Medulla oblongata (tissue), 1 donor: Measurements from ENCODE around the gene JKAMP.

Experiments used
- DNase-seq: peaks from one replicate; pipeline ENCODE4 v3.0.0-alpha.2; 2015; ENCODE audit errors: extremely low spot score

Gene JKAMP

GRCh38 chr14:59481407-59481806 is 2.9 kb upstream of the JKAMP start:
- DNase-seq: no peak

GRCh38 chr14:59481871-59482540 is 2.3 kb upstream of the JKAMP start:
- no peak for DNase-seq

GRCh38 chr14:59482541-59483331 is 1.6 kb upstream of the JKAMP start:
- DNase-seq: peak; percentile 31

GRCh38 chr14:59483363-59483762 is 954 bp upstream of the JKAMP start:
- DNase-seq: peak; percentile 30

GRCh38 chr14:59484639-59485175 is 390 bp downstream of the JKAMP start:
- peak; percentile 64 for DNase-seq

GRCh38 chr14:59490756-59491155 is 6.4 kb downstream of the JKAMP start:
- no peak for DNase-seq

GRCh38 chr14:59492384-59492783 is 8.1 kb downstream of the JKAMP start:
- no peak for DNase-seq

- no peak for DNase-seq
Observed at GRCh38 chr14:59500732-59501131, 16.4 kb downstream of the JKAMP start.

GRCh38 chr14:59503256-59503655 is 18.9 kb downstream of the JKAMP start:
- DNase-seq: no peak

- DNase-seq: peak; percentile 58
Observed at GRCh38 chr14:59507063-59507751, 22.9 kb downstream of the JKAMP start.

GRCh38 chr14:59507752-59508103 is 23.4 kb downstream of the JKAMP start:
- DNase-seq: no peak

GRCh38 chr14:59509101-59509500 is 24.8 kb downstream of the JKAMP start:
- DNase-seq: no peak

- no peak for DNase-seq
Observed at GRCh38 chr14:59510001-59510400, 25.7 kb downstream of the JKAMP start.

GRCh38 chr14:59510966-59511365 is 26.6 kb downstream of the JKAMP start:
- no peak for DNase-seq

- DNase-seq: no peak
Observed at GRCh38 chr14:59511916-59512575, 27.7 kb downstream of the JKAMP start.

GRCh38 chr14:59520224-59520623 is 35.9 kb downstream of the JKAMP start:
- DNase-seq: no peak

- no peak for DNase-seq
Observed at GRCh38 chr14:59529189-59529588, 44.9 kb downstream of the JKAMP start.

- DNase-seq: no peak
Observed at GRCh38 chr14:59530349-59530748, 46.0 kb downstream of the JKAMP start.

GRCh38 chr14:59532419-59532818 is 48.1 kb downstream of the JKAMP start:
- DNase-seq: no peak

GRCh38 chr14:59534361-59534987 is 50.2 kb downstream of the JKAMP start:
- DNase-seq: no peak

- no peak for DNase-seq
Observed at GRCh38 chr14:59537476-59537875, 53.2 kb downstream of the JKAMP start.

- no peak for DNase-seq
Observed at GRCh38 chr14:59538936-59539335, 54.6 kb downstream of the JKAMP start.
